ENCODE results near the gene TBX3.

TBX3 gene

GRCh38 chr12:114666746-114667668 lies 17.0 kb downstream of the TBX3 start:
- no peak for DNase-seq

DNA sequence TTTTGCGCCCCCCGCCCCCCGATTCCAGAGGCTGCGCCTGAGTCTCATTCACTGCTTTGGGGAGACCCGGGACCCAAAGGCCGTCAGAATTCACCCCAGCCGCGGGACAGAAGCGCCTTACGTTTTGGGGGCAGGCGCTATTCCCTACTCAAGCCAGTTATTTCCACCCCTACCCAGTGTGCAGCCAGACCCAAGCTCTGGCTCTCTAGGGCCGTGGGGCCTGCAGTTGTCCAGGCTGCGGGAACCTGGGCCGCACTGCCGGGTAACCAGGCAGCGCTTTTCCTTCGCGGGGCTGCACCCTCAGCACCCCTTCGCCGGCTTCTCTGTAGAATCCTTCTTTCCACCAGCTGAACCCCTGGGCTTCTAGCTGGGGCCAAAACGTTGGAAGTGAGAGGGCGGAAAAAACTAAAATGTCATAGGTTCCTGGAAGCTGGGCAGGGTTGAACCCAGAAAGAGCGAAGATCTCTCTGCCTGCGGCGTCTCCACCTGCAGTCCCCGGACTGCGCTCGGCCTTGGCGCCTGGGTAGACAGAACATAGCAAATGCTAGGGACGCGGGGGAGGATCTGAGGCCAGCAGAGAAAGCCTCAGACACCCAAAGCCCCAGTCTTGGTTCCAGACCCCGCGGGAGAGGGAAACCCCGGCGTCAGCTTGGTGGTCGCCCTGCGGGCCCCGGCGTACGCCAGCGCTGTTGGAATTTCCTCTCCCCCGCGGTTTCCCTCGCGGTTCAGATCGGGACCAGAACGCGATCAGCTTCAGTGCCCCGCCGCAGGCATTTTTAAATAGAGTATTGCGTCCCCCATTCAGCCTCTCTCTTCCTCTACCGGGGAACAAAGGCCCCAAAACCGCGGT lies 18.3 kb downstream of the TBX3 start:
- DNase-seq = no peak

- DNase-seq = no peak
Measured at GRCh38 chr12:114664651-114665320, 19.2 kb downstream of the TBX3 start.

GRCh38 chr12:114662512-114663177 lies 21.3 kb downstream of the TBX3 start:
- peak; percentile 92 for DNase-seq

GRCh38 chr12:114661245-114661644 lies 22.7 kb downstream of the TBX3 start:
- DNase-seq = no peak

DNA sequence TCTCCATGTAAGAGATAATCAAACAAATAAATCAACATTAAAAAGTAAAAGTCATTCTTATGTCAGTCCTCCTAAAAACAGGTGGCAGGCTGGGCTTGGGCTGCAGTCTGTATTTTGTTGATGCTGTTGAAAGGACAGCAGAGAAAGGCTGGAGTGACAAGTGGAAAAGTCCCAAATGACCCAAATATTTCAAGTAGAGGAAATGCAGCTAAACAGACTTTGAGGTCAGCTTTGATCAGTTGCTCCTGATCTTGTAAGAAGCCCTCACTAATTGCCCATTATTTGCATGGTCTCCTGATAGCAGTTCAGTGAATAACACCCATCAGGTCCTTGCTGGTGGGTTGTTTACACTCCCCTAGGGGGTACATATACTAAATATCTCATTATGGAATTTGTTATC lies 24.9 kb downstream of the TBX3 start:
- no peak for DNase-seq

GRCh38 chr12:114658002-114658441 lies 26.0 kb downstream of the TBX3 start:
- no peak for DNase-seq

- DNase-seq = no peak
Measured at GRCh38 chr12:114657597-114657920, 26.4 kb downstream of the TBX3 start.

- DNase-seq = no peak
Measured at GRCh38 chr12:114656906-114657596, 26.9 kb downstream of the TBX3 start.

GRCh38 chr12:114655934-114656749 lies 27.8 kb downstream of the TBX3 start:
- DNase-seq = peak; percentile 74

GRCh38 chr12:114649585-114649984 lies 34.4 kb downstream of the TBX3 start:
- DNase-seq = no peak

GRCh38 chr12:114648711-114649110 lies 35.3 kb downstream of the TBX3 start:
- no peak for DNase-seq

DNA sequence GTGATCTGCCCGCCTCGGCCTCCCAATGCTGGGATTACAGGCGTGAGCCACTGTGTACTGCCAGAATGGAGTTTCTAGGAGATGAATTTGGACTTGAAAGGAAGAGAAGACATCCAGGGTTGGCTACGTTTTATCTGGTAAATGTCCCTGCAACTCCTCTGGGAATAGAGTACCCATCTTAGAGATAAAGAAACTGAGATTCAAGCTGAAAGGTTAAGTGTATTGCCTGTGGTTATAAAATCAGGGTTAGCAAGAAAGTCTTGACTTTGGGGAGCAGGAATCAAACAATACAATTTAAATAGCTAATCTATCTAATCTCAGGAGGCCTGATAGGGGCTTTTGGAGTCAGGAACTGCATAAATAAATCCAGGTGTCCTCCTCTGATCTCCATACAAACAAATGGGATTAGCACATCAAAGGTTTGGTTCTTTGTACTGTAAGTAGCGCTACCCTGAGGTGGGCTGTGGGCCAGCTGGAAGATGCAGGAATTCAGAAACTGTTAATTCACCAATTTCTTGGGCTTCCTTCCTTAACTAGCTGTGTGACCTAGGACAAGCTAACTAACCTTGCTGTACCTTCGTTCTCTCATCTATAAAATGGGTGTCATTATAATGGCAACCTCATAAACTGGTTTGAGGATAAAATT lies 45.1 kb downstream of the TBX3 start:
- no peak for DNase-seq

GRCh38 chr12:114636723-114637480 lies 47.1 kb downstream of the TBX3 start:
- DNase-seq = peak; percentile 13

GRCh38 chr12:114631242-114631641 lies 52.7 kb downstream of the TBX3 start:
- DNase-seq = no peak

- DNase-seq = no peak
Measured at GRCh38 chr12:114628199-114628598, 55.8 kb downstream of the TBX3 start.

DNA sequence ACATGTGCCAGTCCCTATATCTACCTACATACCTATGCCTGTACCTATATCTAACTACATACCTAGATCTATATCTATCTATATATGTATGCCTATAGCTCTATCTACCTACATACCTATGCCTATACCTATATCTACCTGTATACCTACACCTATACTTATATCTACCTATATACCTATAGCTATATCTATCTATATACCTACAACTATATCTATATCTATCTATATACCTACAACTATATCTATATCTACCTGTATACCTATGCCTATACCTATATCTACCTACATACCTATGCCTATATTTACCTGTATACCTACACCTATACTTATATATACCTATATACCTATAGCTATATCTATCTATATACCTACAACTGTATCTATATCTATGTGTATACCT lies 56.6 kb downstream of the TBX3 start:
- no peak for DNase-seq

DNA sequence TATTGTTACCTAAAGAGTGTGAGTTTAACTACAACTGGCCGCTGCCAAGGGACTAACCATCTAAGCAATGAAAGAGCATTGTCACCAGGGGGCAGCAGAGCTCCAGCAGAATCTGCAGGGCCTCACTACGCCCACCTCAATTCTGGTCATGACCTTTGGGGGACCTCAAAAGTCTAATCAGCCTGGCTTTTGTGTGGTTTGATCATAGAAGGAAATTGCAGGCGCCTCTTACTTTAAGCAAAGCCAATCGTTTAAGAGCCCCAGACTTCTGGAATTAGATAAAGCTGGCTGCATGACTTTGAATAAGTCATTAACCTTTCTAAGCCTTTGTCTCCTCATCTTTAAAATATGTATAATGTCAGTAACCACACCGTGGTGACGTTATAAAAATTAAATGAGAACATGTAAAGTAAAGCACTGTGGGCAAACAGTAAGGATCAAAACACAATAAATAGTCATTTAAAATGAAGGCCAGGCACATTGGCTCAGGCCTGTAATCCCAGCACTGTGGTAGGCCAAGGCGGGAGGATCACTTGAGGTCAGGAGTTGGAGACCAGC lies 58.6 kb downstream of the TBX3 start:
- peak; percentile 65 for DNase-seq

- no peak for DNase-seq
Measured at GRCh38 chr12:114623737-114624136, 60.2 kb downstream of the TBX3 start.

Data from HCEC 1CT (cell line).